ENCODE data around the gene WNT3. TPM values are rescaled to one million over a fixed set of nuclear protein-coding genes. Genes with fewer than 3 reads are reported as not detected.
A peak's percentile ranks its signal among the peaks of the same experiment; 100 is the strongest.

The WNT3 gene
- total RNA-seq, 1 donor = 1.1 TPM

DNA sequence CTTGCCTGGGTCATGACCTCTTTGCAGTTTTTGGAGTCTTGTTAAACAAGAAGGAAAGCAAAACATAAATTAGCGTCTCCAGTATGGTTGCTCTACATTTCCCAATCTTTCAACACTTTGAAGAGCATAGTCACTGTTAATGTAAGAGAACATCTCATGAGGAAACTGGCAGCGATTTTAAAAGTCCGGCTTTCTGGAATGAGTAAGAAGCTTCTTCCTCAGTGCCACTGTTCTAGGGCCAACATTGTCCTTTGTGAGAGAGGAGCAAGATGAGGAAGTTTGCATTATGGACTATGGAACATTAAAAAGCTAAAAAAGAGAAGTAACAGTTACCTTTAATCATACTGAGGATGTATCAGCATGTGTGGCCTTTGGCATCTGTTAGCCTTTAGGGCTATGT, 73.1 kb downstream of the WNT3 start:
- Histone ChIP-seq H3K4me1 (ENCODE audit: insufficient read depth, low read length) (peaks cover 20% of the 10 kb centered on the region), H3K36me3 (ENCODE audit: insufficient read depth, low read length) (no peaks in the 10 kb centered on the region), H3K9me3 (ENCODE audit: low read depth, low read length) (no peaks in the 10 kb centered on the region), H3K4me3 (ENCODE audit: insufficient read depth, low read length) (no peak overlapping the region), H3K4me2 (ENCODE audit: insufficient read depth, low read length) (no peak overlapping the region), H4K20me1 (ENCODE audit: insufficient read depth, low read length) (no peaks in the 10 kb centered on the region), H3K79me2 (ENCODE audit: insufficient read depth, low read length) (no peaks in the 10 kb centered on the region), H3K27me3 (ENCODE audit: insufficient read depth, low read length) (no peaks in the 10 kb centered on the region), H2AFZ (ENCODE audit: low read length) (no peak overlapping the region), H3K27ac (ENCODE audit: low read depth, low read length) (no peak overlapping the region)
- no peak for DNase-seq (ENCODE audit: insufficient read length, low spot score, missing footprints)
- TF ChIP-seq, protein P1, sequence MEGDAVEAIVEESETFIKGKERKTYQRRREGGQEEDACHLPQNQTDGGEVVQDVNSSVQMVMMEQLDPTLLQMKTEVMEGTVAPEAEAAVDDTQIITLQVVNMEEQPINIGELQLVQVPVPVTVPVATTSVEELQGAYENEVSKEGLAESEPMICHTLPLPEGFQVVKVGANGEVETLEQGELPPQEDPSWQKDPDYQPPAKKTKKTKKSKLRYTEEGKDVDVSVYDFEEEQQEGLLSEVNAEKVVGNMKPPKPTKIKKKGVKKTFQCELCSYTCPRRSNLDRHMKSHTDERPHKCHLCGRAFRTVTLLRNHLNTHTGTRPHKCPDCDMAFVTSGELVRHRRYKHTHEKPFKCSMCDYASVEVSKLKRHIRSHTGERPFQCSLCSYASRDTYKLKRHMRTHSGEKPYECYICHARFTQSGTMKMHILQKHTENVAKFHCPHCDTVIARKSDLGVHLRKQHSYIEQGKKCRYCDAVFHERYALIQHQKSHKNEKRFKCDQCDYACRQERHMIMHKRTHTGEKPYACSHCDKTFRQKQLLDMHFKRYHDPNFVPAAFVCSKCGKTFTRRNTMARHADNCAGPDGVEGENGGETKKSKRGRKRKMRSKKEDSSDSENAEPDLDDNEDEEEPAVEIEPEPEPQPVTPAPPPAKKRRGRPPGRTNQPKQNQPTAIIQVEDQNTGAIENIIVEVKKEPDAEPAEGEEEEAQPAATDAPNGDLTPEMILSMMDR (IDR thresholded peaks at IDR 0.05; ENCODE audit: extremely low read depth, low read depth, low read length) = no peak

DNA sequence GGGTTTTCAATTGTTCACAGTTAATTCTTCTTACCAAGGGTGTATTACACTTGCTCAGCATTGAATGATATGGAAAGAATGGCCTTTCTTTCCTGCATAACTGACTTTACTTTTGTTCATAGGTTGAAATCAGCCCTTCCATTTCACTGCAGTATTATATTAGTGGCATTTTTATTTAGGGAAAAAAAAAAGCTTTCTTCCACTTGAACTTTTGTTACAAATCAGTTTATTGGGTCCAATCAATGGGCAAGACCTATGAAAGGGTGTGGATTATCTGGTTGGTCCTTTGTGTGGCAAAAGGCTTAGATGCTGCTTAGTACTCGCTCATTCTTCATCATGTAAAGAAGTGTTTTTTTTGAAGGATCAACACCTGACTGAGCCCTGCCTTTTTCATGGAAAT, 74.1 kb downstream of the WNT3 start:
- Histone ChIP-seq H3K79me2 (ENCODE audit: insufficient read depth, low read length) (no peaks in the 10 kb centered on the region), H4K20me1 (ENCODE audit: insufficient read depth, low read length) (no peaks in the 10 kb centered on the region), H3K4me1 (ENCODE audit: insufficient read depth, low read length) (peaks cover 20% of the 10 kb centered on the region), H3K27me3 (ENCODE audit: insufficient read depth, low read length) (no peaks in the 10 kb centered on the region), H3K9me3 (ENCODE audit: low read depth, low read length) (no peaks in the 10 kb centered on the region), H3K4me3 (ENCODE audit: insufficient read depth, low read length) (no peak overlapping the region), H3K36me3 (ENCODE audit: insufficient read depth, low read length) (no peaks in the 10 kb centered on the region), H2AFZ (ENCODE audit: low read length) (no peak overlapping the region), H3K4me2 (ENCODE audit: insufficient read depth, low read length) (no peak overlapping the region), H3K27ac (ENCODE audit: low read depth, low read length) (no peak overlapping the region)
- TF ChIP-seq, protein P1 (IDR thresholded peaks at IDR 0.05; ENCODE audit: extremely low read depth, low read depth, low read length) = no peak
- no peak for DNase-seq (ENCODE audit: insufficient read length, low spot score, missing footprints)

DNA sequence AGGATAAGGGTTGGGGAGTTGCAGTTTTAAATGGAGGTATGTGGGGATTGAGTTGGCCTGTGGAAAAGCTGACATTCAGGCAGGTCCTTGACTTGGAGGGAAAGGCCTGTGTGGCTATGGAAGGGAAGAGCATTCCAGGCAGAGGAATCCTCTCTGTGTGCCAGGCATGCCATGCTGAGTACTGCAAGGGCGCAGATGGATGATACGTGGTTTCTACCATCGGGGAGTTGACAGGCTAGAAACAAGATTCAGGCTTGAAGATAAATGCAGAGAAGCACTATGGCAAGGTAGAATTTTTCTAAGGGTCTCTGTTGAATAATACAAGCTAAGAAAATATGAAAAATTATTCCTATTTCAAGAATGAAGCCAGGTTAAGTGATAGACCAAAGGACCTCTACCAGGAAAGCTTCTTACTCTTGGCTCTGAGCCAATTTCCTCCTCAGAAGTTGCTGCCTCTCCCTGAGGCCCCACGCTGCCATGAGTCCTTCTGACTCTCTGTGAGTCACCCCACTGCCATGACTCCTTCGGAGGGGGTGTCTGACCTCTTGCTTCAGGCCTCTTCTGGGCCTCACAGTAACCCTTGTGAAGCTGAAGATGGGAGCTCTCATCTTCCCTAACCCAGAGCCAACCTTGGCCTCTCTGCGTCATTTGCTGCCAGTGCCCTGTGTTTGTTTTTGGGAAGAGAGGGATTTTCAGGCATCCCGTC, 75.8 kb downstream of the WNT3 start:
- Histone ChIP-seq H2AFZ (ENCODE audit: low read length) (peak overlapping the region; percentile 27), H3K4me2 (ENCODE audit: insufficient read depth, low read length) (peak overlapping the region; percentile 3), H3K79me2 (ENCODE audit: insufficient read depth, low read length) (no peaks in the 10 kb centered on the region), H3K27me3 (ENCODE audit: insufficient read depth, low read length) (no peaks in the 10 kb centered on the region), H3K4me1 (ENCODE audit: insufficient read depth, low read length) (peaks cover 20% of the 10 kb centered on the region), H3K27ac (ENCODE audit: low read depth, low read length) (peak overlapping the region; percentile 75), H3K4me3 (ENCODE audit: insufficient read depth, low read length) (no peak overlapping the region), H4K20me1 (ENCODE audit: insufficient read depth, low read length) (no peaks in the 10 kb centered on the region), H3K9me3 (ENCODE audit: low read depth, low read length) (no peaks in the 10 kb centered on the region), H3K36me3 (ENCODE audit: insufficient read depth, low read length) (no peaks in the 10 kb centered on the region)
- TF ChIP-seq, protein P1 (IDR thresholded peaks at IDR 0.05; ENCODE audit: extremely low read depth, low read depth, low read length) = no peak
- DNase-seq (ENCODE audit: insufficient read length, low spot score, missing footprints) = peak; percentile 86

DNA sequence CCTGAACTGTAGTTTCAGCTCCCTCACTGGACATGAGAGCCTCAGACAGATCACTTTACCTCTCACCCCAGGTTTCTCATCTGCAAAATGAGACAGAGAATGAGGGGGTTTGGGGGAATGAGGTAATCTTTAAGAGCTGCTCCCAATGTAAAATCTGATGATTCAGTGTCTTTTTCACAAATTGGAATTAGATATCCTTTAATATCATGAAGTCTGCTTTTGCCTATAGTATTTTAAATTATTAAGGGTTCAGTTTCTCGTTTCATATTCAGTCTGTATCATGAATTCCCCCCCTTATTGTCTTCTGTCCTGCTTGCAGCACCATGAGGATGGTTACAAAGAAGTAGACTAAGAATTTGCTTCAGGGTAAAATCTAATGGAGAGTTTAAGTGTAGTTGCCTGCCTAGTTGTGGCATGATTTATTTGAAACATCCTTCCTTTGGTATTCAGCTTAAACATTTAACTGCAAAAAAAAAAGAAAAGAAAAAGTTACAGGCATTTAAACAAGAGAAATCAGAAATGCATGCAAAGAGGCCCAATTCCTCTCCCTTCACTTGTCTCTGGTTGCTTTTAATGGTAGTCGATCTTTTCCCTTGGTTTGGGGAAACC, 77.3 kb downstream of the WNT3 start:
- Histone ChIP-seq H3K36me3 (ENCODE audit: insufficient read depth, low read length) (no peaks in the 10 kb centered on the region), H4K20me1 (ENCODE audit: insufficient read depth, low read length) (no peaks in the 10 kb centered on the region), H3K4me1 (ENCODE audit: insufficient read depth, low read length) (peaks cover 20% of the 10 kb centered on the region), H2AFZ (ENCODE audit: low read length) (no peak overlapping the region), H3K27me3 (ENCODE audit: insufficient read depth, low read length) (no peaks in the 10 kb centered on the region), H3K79me2 (ENCODE audit: insufficient read depth, low read length) (no peaks in the 10 kb centered on the region), H3K4me2 (ENCODE audit: insufficient read depth, low read length) (no peak overlapping the region), H3K9me3 (ENCODE audit: low read depth, low read length) (no peaks in the 10 kb centered on the region), H3K27ac (ENCODE audit: low read depth, low read length) (no peak overlapping the region), H3K4me3 (ENCODE audit: insufficient read depth, low read length) (no peak overlapping the region)
- TF ChIP-seq, protein P1 (IDR thresholded peaks at IDR 0.05; ENCODE audit: extremely low read depth, low read depth, low read length) = no peak
- no peak for DNase-seq (ENCODE audit: insufficient read length, low spot score, missing footprints)

Measured in osteoblast (primary cell).